IMR-90 (cell line): ENCODE results near the gene CTIF. TPM values are rescaled to one million over a fixed set of nuclear protein-coding genes. Genes with fewer than 3 reads are reported as not detected.

Source experiments
- ATAC-seq: fragments of 200-7000 bp; cut with Tn5 transposase; 2 replicates; pipeline ENCODE4 v1.9.1; 2020; ENCODE audit warnings: low read depth, mild to moderate bottlenecking, moderate library complexity
- BruUV-seq: library from RNA; stranded (reverse); fragments of 400-500 nt; replicated peaks from 2 replicates; lab custom pipeline; 2021; lab: Mats Ljungman, UMichigan
- CTCF ChIA-PET: fragments of 300-600 bp; formaldehyde crosslinking; extraction: SDS; loops from one replicate; lab custom pipeline; 2021; ENCODE audit warnings: antibody characterized with exemption; lab: Yijun Ruan, JAX
- POLR2A ChIA-PET: fragments of 300-600 bp; sonication (Branson Sonifier 250); formaldehyde crosslinking; loops from one replicate; lab custom pipeline; 2022; ENCODE audit warnings: antibody characterized with exemption; ENCODE audit not compliant: unreplicated experiment; lab: Charles Lee
- DNase-seq: peaks from one replicate; pipeline ENCODE4 v3.0.0; 2013
- H2AFZ ChIP-seq: replicated peaks from 2 replicates; pipeline ENCODE3; 2013; ENCODE audit warnings: low read length, mild to moderate bottlenecking; ENCODE audit not compliant: poor library complexity
- H2AK5ac ChIP-seq: 2 replicates; pipeline ENCODE4 v1.6.1; 2013; ENCODE audit warnings: low read depth, low read length, inconsistent platforms
- H2AK9ac ChIP-seq: replicated peaks from 2 replicates; pipeline ENCODE3; 2013; ENCODE audit warnings: mild to moderate bottlenecking, low read depth, low read length, moderate library complexity; ENCODE audit not compliant: poor library complexity
- H2BK120ac ChIP-seq: 2 replicates; pipeline ENCODE4 v1.6.1; 2013; ENCODE audit warnings: low read depth, low read length, inconsistent platforms
- H2BK15ac ChIP-seq: 3 replicates; pipeline ENCODE4 v1.6.1; 2013; ENCODE audit warnings: low read depth, low read length, inconsistent platforms
- H2BK20ac ChIP-seq: 2 replicates; pipeline ENCODE4 v1.6.1; 2013; ENCODE audit warnings: low read depth, mild to moderate bottlenecking, inconsistent platforms, low read length, moderate library complexity
- H2BK5ac ChIP-seq: 2 replicates; pipeline ENCODE4 v1.6.1; 2013; ENCODE audit warnings: mild to moderate bottlenecking, low read depth, low read length, inconsistent platforms; ENCODE audit not compliant: poor library complexity, severe bottlenecking
- H3K14ac ChIP-seq: replicated peaks from 2 replicates; pipeline ENCODE4 v1.6.1; 2013; ENCODE audit warnings: low read depth, low read length, inconsistent platforms
- H3K18ac ChIP-seq: 2 replicates; pipeline ENCODE4 v1.6.1; 2013; ENCODE audit warnings: low read depth, low read length, control low read depth
- H3K23ac ChIP-seq: 2 replicates; pipeline ENCODE4 v1.6.1; 2013; ENCODE audit warnings: low read depth, low read length, inconsistent platforms
- H3K27ac ChIP-seq: 2 replicates; pipeline ENCODE4 v1.5.1; 2013; ENCODE audit warnings: mild to moderate bottlenecking, control low read depth, low read length; ENCODE audit not compliant: insufficient read depth
- H3K27me3 ChIP-seq: 2 replicates; pipeline ENCODE4 v1.6.1; 2013; ENCODE audit warnings: low read length; ENCODE audit not compliant: control insufficient read depth, insufficient read depth
- H3K36me3 ChIP-seq: 2 replicates; pipeline ENCODE4 v1.6.1; 2013; ENCODE audit warnings: low read length, mixed read lengths; ENCODE audit not compliant: control insufficient read depth, insufficient read depth
- H3K4ac ChIP-seq: 2 replicates; pipeline ENCODE4 v1.6.1; 2013; ENCODE audit warnings: low read depth, low read length, inconsistent platforms
- H3K4me1 ChIP-seq: 2 replicates; pipeline ENCODE4 v1.6.1; 2013; ENCODE audit warnings: low read length, mixed read lengths; ENCODE audit not compliant: control insufficient read depth, insufficient read depth
- H3K4me2 ChIP-seq: 2 replicates; pipeline ENCODE4 v1.6.1; 2013; ENCODE audit warnings: low read depth, mild to moderate bottlenecking, control low read depth, low read length, moderate library complexity
- H3K4me3 ChIP-seq: 2 replicates; pipeline ENCODE4 v1.5.1; 2013; ENCODE audit warnings: low read depth, mild to moderate bottlenecking, control low read depth, low read length, moderate library complexity; ENCODE audit not compliant: insufficient read depth
- H3K56ac ChIP-seq: 2 replicates; pipeline ENCODE4 v1.6.1; 2013; ENCODE audit warnings: low read length, inconsistent platforms; ENCODE audit not compliant: insufficient read depth; ENCODE audit errors: extremely low read depth
- H3K79me1 ChIP-seq, 2 experiments: 2 replicates each; pipeline ENCODE4 v1.6.1; 2013; ENCODE audit warnings: low read length in 2 of 2, inconsistent platforms in 1 of 2, low read depth in 1 of 2
- H3K9ac ChIP-seq: 2 replicates; pipeline ENCODE4 v1.6.1; 2013; ENCODE audit warnings: low read depth, low read length, control low read depth
- H3K9me1 ChIP-seq: 2 replicates; pipeline ENCODE4 v1.6.1; 2013; ENCODE audit warnings: low read length, inconsistent platforms; ENCODE audit not compliant: insufficient read depth
- H3K9me3 ChIP-seq: 2 replicates; pipeline ENCODE4 v1.6.1; 2013; ENCODE audit warnings: low read length; ENCODE audit not compliant: control insufficient read depth, insufficient read depth
- H4K20me1 ChIP-seq: 2 replicates; pipeline ENCODE4 v1.6.1; 2013; ENCODE audit warnings: low read length, inconsistent platforms; ENCODE audit not compliant: insufficient read depth
- H4K5ac ChIP-seq: 2 replicates; pipeline ENCODE4 v1.6.1; 2013; ENCODE audit warnings: mild to moderate bottlenecking, low read depth, low read length, control low read depth
- H4K8ac ChIP-seq, 2 experiments: 2 replicates each; pipeline ENCODE4 v1.6.1; 2013; ENCODE audit warnings: low read depth in 2 of 2, low read length in 2 of 2, control low read depth in 1 of 2, inconsistent platforms in 1 of 2
- H4K91ac ChIP-seq: 2 replicates; pipeline ENCODE4 v1.6.1; 2013; ENCODE audit warnings: low read depth, low read length, inconsistent platforms; ENCODE audit not compliant: insufficient read depth
- BHLHE40 ChIP-seq: fragments of 150-350 bp; IDR thresholded peaks from 2 replicates; pipeline ENCODE4 v1.6.1; 2016; ENCODE audit warnings: mild to moderate bottlenecking, low read depth, low read length
- CEBPB ChIP-seq: IDR thresholded peaks from 2 replicates; pipeline ENCODE4 v1.6.1; 2012; ENCODE audit warnings: low read depth, low read length, improper control_type of control experiment
- CHD1 ChIP-seq: IDR thresholded peaks from 2 replicates; pipeline ENCODE4 v1.6.1; 2012; ENCODE audit warnings: low read depth, low read length, improper control_type of control experiment
- ELK1 ChIP-seq: fragments of 150-350 bp; IDR thresholded peaks from 2 replicates; pipeline ENCODE4 v1.6.1; 2016; ENCODE audit warnings: low read depth, mild to moderate bottlenecking, low read length, moderate library complexity, borderline replicate concordance
- FOS ChIP-seq: fragments of 150-350 bp; IDR thresholded peaks from 2 replicates; pipeline ENCODE4 v1.6.1; 2016; ENCODE audit warnings: low read depth, low read length
- MAFK ChIP-seq: IDR thresholded peaks from 2 replicates; pipeline ENCODE4 v1.6.1; 2012; ENCODE audit warnings: low read depth, low read length, improper control_type of control experiment
- MAZ ChIP-seq: IDR thresholded peaks from 2 replicates; pipeline ENCODE4 v1.6.1; 2012; ENCODE audit warnings: low read depth, mild to moderate bottlenecking, low read length, improper control_type of control experiment, moderate library complexity, borderline replicate concordance
- MXI1 ChIP-seq: IDR thresholded peaks from 2 replicates; pipeline ENCODE4 v1.6.1; 2012; ENCODE audit warnings: low read depth, mild to moderate bottlenecking, low read length, moderate library complexity, borderline replicate concordance
- NFE2L2 ChIP-seq: fragments of 150-350 bp; IDR thresholded peaks from 2 replicates; pipeline ENCODE4 v1.6.1; 2016; ENCODE audit warnings: low read depth, mild to moderate bottlenecking, low read length
- POLR2A ChIP-seq: IDR thresholded peaks from 2 replicates; pipeline ENCODE4 v1.6.1; 2012; ENCODE audit warnings: mild to moderate bottlenecking, low read depth, low read length
- RAD21 ChIP-seq: IDR thresholded peaks from 2 replicates; pipeline ENCODE4 v1.6.1; 2012; ENCODE audit warnings: low read length, improper control_type of control experiment
- RCOR1 ChIP-seq: IDR thresholded peaks from 2 replicates; pipeline ENCODE4 v1.6.1; 2012; ENCODE audit warnings: mild to moderate bottlenecking, low read length, improper control_type of control experiment; ENCODE audit not compliant: insufficient replicate concordance
- RFX5 ChIP-seq: IDR thresholded peaks from 2 replicates; pipeline ENCODE4 v1.8.0; 2012; ENCODE audit warnings: low read depth, mild to moderate bottlenecking, low read length, moderate library complexity
- SMC3 ChIP-seq: fragments of 150-350 bp; IDR thresholded peaks from 2 replicates; pipeline ENCODE4 v1.6.1; 2016; ENCODE audit warnings: low read depth, mild to moderate bottlenecking, antibody characterized with exemption, low read length, moderate library complexity
- USF2 ChIP-seq: fragments of 150-350 bp; IDR thresholded peaks from 2 replicates; pipeline ENCODE4 v1.6.1; 2017; ENCODE audit warnings: mild to moderate bottlenecking, antibody characterized with exemption, low read length, low read depth
- WGBS, 2 experiments: methylation state at CpG; one replicate each; pipeline versions ENCODE4 v1.1.5 to v1.1.7; 2013; ENCODE audit warnings: missing lambda C conversion rate in 2 of 2; ENCODE audit not compliant: insufficient read length in 1 of 2; ENCODE audit errors: extremely low coverage in 2 of 2; 5-methylcytosine and 5-hydroxymethylcytosine counted together
- dilution Hi-C: fragments of 300-500 bp; cut with HindIII; formaldehyde crosslinking; loops from one replicate; pipeline ENCODE4 v1.14.3; 2018; ENCODE audit warnings: low sequenced_read_pairs; ENCODE audit not compliant: unreplicated experiment
- in situ Hi-C: fragments of 300-500 bp; cut with MboI; formaldehyde crosslinking; loops from 3 replicates; pipeline ENCODE4 v1.14.3; 2019; ENCODE audit warnings: low sequenced_read_pairs, inconsistent platforms, mixed read lengths
- intact Hi-C: fragments of 100-400 bp; cut with micrococcal nuclease; formaldehyde crosslinking; loops from 2 replicates; pipeline ENCODE4 v1.10.0; 2022
- polyA plus RNA-seq, 3 experiments: library from polyadenylated mRNA; depleted of rRNA; stranded (reverse); fragments of >200 nt; gene quantifications; 2 replicates each; pipeline ENCODE4 v1.2.3, GENCODE V29; 2012; ENCODE audit warnings: low replicate concordance in 1 of 3
- total RNA-seq: library from RNA; depleted of rRNA; stranded (reverse); fragments of >200 nt; gene quantifications from 2 replicates; pipeline ENCODE4 v1.2.3, GENCODE V29; 2012
- TF ChIP-seq, protein P1 (sequence below): conservative IDR thresholded peaks from 2 replicates; pipeline ENCODE4 v1.5.1; 2012; ENCODE audit warnings: mild to moderate bottlenecking, low read depth, low read length, improper control_type of control experiment

The CTIF gene
- total and polyA plus RNA-seq, 2 of the 4 experiments (the other 2 are of a cell fraction): 25.1 to 57.0 TPM

DNA sequence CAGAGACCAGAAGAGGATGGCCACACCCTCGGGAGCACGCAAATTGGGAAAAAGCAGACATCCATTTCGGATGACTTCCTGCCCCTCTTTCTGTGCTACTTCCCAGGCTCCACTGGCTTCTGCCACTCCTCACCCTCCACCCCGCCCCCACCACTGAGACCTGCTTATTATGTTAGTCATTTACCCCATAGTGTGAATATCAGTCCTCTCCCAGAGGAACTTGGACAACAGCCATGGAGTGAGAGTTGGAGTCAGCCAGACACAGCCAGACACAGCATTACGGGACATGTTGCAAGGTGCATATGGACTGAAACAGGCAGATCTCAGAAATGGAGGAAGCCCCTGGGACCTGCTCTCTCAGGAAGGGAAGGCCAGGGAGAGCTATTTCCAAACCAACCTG, 51.8 kb downstream of the CTIF start:
- Histone ChIP-seq H3K23ac (0 out of 2 replicates have a peak overlapping the region, but pooled peaks have one; percentile 35), H2AK9ac (peak overlapping the region; percentile 47), H4K8ac (peak overlapping the region in 1 of 2 experiments; percentile 14; a peak in 1 of 4 replicates), H2BK15ac (no peak overlapping the region), H3K9ac (no peak overlapping the region), H4K5ac (no peak overlapping the region), H3K4me3 (no peak overlapping the region), H3K18ac (no peak overlapping the region), H2BK5ac (peak overlapping the region; percentile 27), H3K14ac (no peak overlapping the region), H2AK5ac (peak overlapping the region; percentile 30), H3K4me2 (no peak overlapping the region), H3K9me1 (peaks cover 28% of the 10 kb centered on the region), H3K9me3 (no peaks in the 10 kb centered on the region), H2BK20ac (no peak overlapping the region), H3K56ac (no peak overlapping the region), H3K27me3 (no peaks in the 10 kb centered on the region), H4K20me1 (peaks cover 89% of the 10 kb centered on the region), H3K4ac (peak overlapping the region; percentile 39), H3K79me1 (peaks cover 24 to 93% of the 10 kb centered on the region in 2 experiments; a peak in 3 of 4 replicates), H3K4me1 (peaks cover 15% of the 10 kb centered on the region), H2BK120ac (peak overlapping the region; percentile 4; the same call in 1 of the 2 replicates), H4K91ac (peak overlapping the region; percentile 44; the same call in 1 of the 2 replicates), H3K36me3 (peaks cover 6% of the 10 kb centered on the region), H2AFZ (peak overlapping the region; percentile 2), H3K27ac (no peak overlapping the region; the same call in 1 of the 2 replicates)
- no TSS peak for BruUV-seq
- ChIA-PET CTCF (no interaction called here), POLR2A (no interaction called here)
- peak; percentile 94 for DNase-seq
- in situ Hi-C loops: no loop called here
- TF ChIP-seq MAFK: no peak
- no peak for TF ChIP-seq RFX5
- TF ChIP-seq BHLHE40: no peak
- no peak for TF ChIP-seq NFE2L2
- TF ChIP-seq POLR2A: no peak
- TF ChIP-seq MAZ: peak; percentile 49; the same call in 1 of the 2 replicates
- TF ChIP-seq FOS: no peak
- TF ChIP-seq, protein P1, sequence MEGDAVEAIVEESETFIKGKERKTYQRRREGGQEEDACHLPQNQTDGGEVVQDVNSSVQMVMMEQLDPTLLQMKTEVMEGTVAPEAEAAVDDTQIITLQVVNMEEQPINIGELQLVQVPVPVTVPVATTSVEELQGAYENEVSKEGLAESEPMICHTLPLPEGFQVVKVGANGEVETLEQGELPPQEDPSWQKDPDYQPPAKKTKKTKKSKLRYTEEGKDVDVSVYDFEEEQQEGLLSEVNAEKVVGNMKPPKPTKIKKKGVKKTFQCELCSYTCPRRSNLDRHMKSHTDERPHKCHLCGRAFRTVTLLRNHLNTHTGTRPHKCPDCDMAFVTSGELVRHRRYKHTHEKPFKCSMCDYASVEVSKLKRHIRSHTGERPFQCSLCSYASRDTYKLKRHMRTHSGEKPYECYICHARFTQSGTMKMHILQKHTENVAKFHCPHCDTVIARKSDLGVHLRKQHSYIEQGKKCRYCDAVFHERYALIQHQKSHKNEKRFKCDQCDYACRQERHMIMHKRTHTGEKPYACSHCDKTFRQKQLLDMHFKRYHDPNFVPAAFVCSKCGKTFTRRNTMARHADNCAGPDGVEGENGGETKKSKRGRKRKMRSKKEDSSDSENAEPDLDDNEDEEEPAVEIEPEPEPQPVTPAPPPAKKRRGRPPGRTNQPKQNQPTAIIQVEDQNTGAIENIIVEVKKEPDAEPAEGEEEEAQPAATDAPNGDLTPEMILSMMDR: no peak
- no peak for TF ChIP-seq MXI1
- peak; percentile 22; the same call in 1 of the 2 replicates for TF ChIP-seq SMC3
- TF ChIP-seq RAD21: no peak
- TF ChIP-seq CEBPB: peak; percentile 77
- no peak for TF ChIP-seq ELK1
- TF ChIP-seq CHD1: no peak
- TF ChIP-seq USF2: no peak
- no peak for TF ChIP-seq RCOR1
- WGBS, 2 experiments: 60% methylated on average over 2 of the region's 5 CpGs; no CpG with 5 or more reads in 1 of the 2 experiments
- dilution Hi-C loops: no loop called here
- peak; percentile 83 for ATAC-seq
- intact Hi-C loops: no loop called here
